HCT116 (cell line): ENCODE results near the gene ZMYND10. TPM values are rescaled to one million over a fixed set of nuclear protein-coding genes. Genes with fewer than 3 reads are reported as not detected.

Experiments used
- ATAC-seq: fragments of 200-7000 bp; cut with Tn5 transposase; 2 replicates; pipeline ENCODE4 v1.9.1; 2020; ENCODE audit warnings: mild to moderate bottlenecking, moderate library complexity
- BruUV-seq: library from RNA; stranded (reverse); fragments of 400-500 nt; replicated peaks from 2 replicates; lab custom pipeline; 2021; lab: Mats Ljungman, UMichigan
- CTCF ChIA-PET: fragments of 300-600 bp; sonication (Branson Sonifier 250); formaldehyde crosslinking; loops from one replicate; lab custom pipeline; 2021; ENCODE audit warnings: antibody characterized with exemption; lab: Charles Lee
- POLR2A ChIA-PET: fragments of 300-600, 350-600 bp; sonication (Branson Sonifier 250); formaldehyde crosslinking; loops from one replicate; lab custom pipeline; 2021; ENCODE audit warnings: antibody characterized with exemption; lab: Charles Lee
- RAD21 ChIA-PET, 2 experiments: fragments of 300-600 bp; sonication (Branson Sonifier 250); formaldehyde crosslinking; loops; one replicate each; lab custom pipeline; 2023; ENCODE audit warnings: low total read pairs in 2 of 2; ENCODE audit not compliant: uncharacterized antibody in 2 of 2, unreplicated experiment in 2 of 2, low non-redundant PET in 1 of 2; lab: Charles Lee
- DNase-seq: peaks from one replicate; pipeline ENCODE4 v3.0.0-alpha.2; 2010; ENCODE audit warnings: low read depth, low spot score
- H2AFZ ChIP-seq: fragments of 200-600 bp; shearing (Covaris generic), sonication (generic); 2 replicates; pipeline ENCODE4 v1.6.1; 2017; ENCODE audit warnings: low read depth, mixed run types, mixed read lengths, antibody characterized with exemption, low read length; ENCODE audit not compliant: poor library complexity, severe bottlenecking
- H3K27ac ChIP-seq: 2 replicates; pipeline ENCODE4 v1.5.1; 2012; ENCODE audit warnings: low read depth, low read length
- H3K27me3 ChIP-seq: fragments of 200-600 bp; sonication (generic); 2 replicates; pipeline ENCODE4 v1.6.1; 2016; ENCODE audit warnings: mixed run types, low read length, mixed read lengths; ENCODE audit not compliant: insufficient read depth
- H3K36me3 ChIP-seq, 2 experiments: fragments of 200-500 bp in 1 of 2; fragments of 200-600 bp in 1 of 2; sonication (Bioruptor generic) in 1 of 2; sonication (generic) in 1 of 2; 2 replicates each; pipeline versions ENCODE4 v1.5.1 to v1.6.1; 2014 to 2016; ENCODE audit warnings: low read length in 2 of 2, inconsistent platforms in 1 of 2, mixed read lengths in 1 of 2, mixed run types in 1 of 2; ENCODE audit not compliant: insufficient read depth in 2 of 2, control insufficient read depth in 1 of 2
- H3K4me1 ChIP-seq, 2 experiments: fragments of 200-600 bp in 1 of 2; sonication (generic) in 1 of 2; 2 replicates each; pipeline versions ENCODE4 v1.5.1 to v1.6.1; 2012 to 2017; ENCODE audit warnings: low read length in 2 of 2, inconsistent platforms in 1 of 2, mild to moderate bottlenecking in 1 of 2, mixed read lengths in 1 of 2, mixed run types in 1 of 2, moderate library complexity in 1 of 2; ENCODE audit not compliant: insufficient read depth in 2 of 2, control insufficient read depth in 1 of 2
- H3K4me2 ChIP-seq: fragments of 200-600 bp; sonication (generic); 2 replicates; pipeline ENCODE4 v1.6.1; 2017; ENCODE audit warnings: mixed run types, low read length, mixed read lengths
- H3K4me3 ChIP-seq, 2 experiments: fragments of 200-600 bp in 1 of 2; sonication (generic) in 1 of 2; replicated peaks in 1 of 2; 2 replicates each; pipeline ENCODE4 v1.5.1; 2011 to 2016; ENCODE audit warnings: low read length in 2 of 2, control low read depth in 1 of 2, low read depth in 1 of 2, mild to moderate bottlenecking in 1 of 2, mixed read lengths in 1 of 2, mixed run types in 1 of 2
- H3K79me2 ChIP-seq: fragments of 200-600 bp; sonication (generic); 2 replicates; pipeline ENCODE4 v1.6.1; 2017; ENCODE audit warnings: mild to moderate bottlenecking, mixed run types, low read length, moderate library complexity, mixed read lengths; ENCODE audit not compliant: insufficient read depth
- H3K9ac ChIP-seq: fragments of 200-600 bp; sonication (generic); 2 replicates; pipeline ENCODE4 v1.6.1; 2016; ENCODE audit warnings: low read length, mixed read lengths
- H3K9me2 ChIP-seq: fragments of 200-600 bp; sonication (generic), shearing (Covaris generic); 2 replicates; pipeline ENCODE4 v1.6.1; 2017; ENCODE audit warnings: mixed run types, mild to moderate bottlenecking, moderate library complexity; ENCODE audit not compliant: insufficient read depth
- H3K9me3 ChIP-seq, 2 experiments: fragments of 200-500 bp in 1 of 2; fragments of 200-600 bp in 1 of 2; sonication (Bioruptor generic) in 1 of 2; sonication (generic) in 1 of 2; 2 replicates each; pipeline ENCODE4 v1.6.1; 2014 to 2017; ENCODE audit warnings: low read length in 2 of 2, mixed read lengths in 2 of 2, inconsistent platforms in 1 of 2, low read depth in 1 of 2, mild to moderate bottlenecking in 1 of 2, mixed run types in 1 of 2, moderate library complexity in 1 of 2; ENCODE audit not compliant: control insufficient read depth in 1 of 2, insufficient read depth in 1 of 2
- H4K20me1 ChIP-seq: fragments of 200-600 bp; sonication (generic), shearing (Covaris generic); 2 replicates; pipeline ENCODE4 v1.6.1; 2017; ENCODE audit warnings: mixed run types, mild to moderate bottlenecking, moderate library complexity; ENCODE audit not compliant: insufficient read depth
- CBX3 ChIP-seq: IDR thresholded peaks from 2 replicates; pipeline ENCODE4 v1.6.1; 2012; ENCODE audit warnings: low read depth
- CTCF ChIP-seq, 3 experiments: fragments of 200-600 bp in 1 of 3; sonication (generic) in 1 of 3; IDR thresholded peaks in 2 of 3; conservative IDR thresholded peaks in 1 of 3; 2 replicates each; pipeline ENCODE4 v1.5.1; 2012 to 2017; ENCODE audit warnings: low read depth in 2 of 3, low read length in 2 of 3, antibody characterized with exemption in 1 of 3, borderline replicate concordance in 1 of 3, control low read depth in 1 of 3, mild to moderate bottlenecking in 1 of 3, mixed read lengths in 1 of 3, mixed run types in 1 of 3, moderate library complexity in 1 of 3; ENCODE audit not compliant: insufficient read depth in 1 of 3
- ELF1 ChIP-seq: IDR thresholded peaks from 2 replicates; pipeline ENCODE4 v1.6.1; 2012; ENCODE audit warnings: low read depth, borderline replicate concordance
- FOSL1 ChIP-seq: IDR thresholded peaks from 2 replicates; pipeline ENCODE4 v1.6.1; 2012; ENCODE audit warnings: low read depth
- JUND ChIP-seq: IDR thresholded peaks from 2 replicates; pipeline ENCODE4 v1.6.1; 2012
- MAX ChIP-seq: IDR thresholded peaks from 2 replicates; pipeline ENCODE4 v1.6.1; 2012
- POLR2AphosphoS5 ChIP-seq: IDR thresholded peaks from 2 replicates; pipeline ENCODE4 v1.6.1; 2011; ENCODE audit warnings: mild to moderate bottlenecking, low read depth, low read length, moderate library complexity
- RAD21 ChIP-seq: IDR thresholded peaks from 2 replicates; pipeline ENCODE4 v1.6.1; 2012; ENCODE audit warnings: low read depth, mild to moderate bottlenecking
- SP1 ChIP-seq: IDR thresholded peaks from 2 replicates; pipeline ENCODE4 v1.6.1; 2012; ENCODE audit warnings: low read depth
- TCF7L2 ChIP-seq: IDR thresholded peaks from 2 replicates; pipeline ENCODE4 v1.7.0; 2011; ENCODE audit warnings: borderline replicate concordance, inconsistent platforms; ENCODE audit not compliant: insufficient read depth, insufficient read length; ENCODE audit errors: extremely low read depth
- YY1 ChIP-seq: IDR thresholded peaks from 2 replicates; pipeline ENCODE4 v1.6.1; 2011; ENCODE audit warnings: low read length, low read depth, moderate library complexity, mild to moderate bottlenecking; ENCODE audit not compliant: insufficient replicate concordance; ENCODE audit errors: extremely low read depth
- intact Hi-C: fragments of 100-400 bp; cut with micrococcal nuclease; formaldehyde crosslinking; loops from 2 replicates; pipeline ENCODE4 v1.10.0; 2022
- total RNA-seq: library from RNA; stranded (reverse); gene quantifications from one replicate; pipeline ENCODE4 v1.2.1, GENCODE V29; 2021; ENCODE audit not compliant: unreplicated experiment

Gene ZMYND10
- total RNA-seq, 1 experiment from 2014 or later: 3.3 TPM

GRCh38 chr3:50322386-50323091, 23.0 kb downstream of the ZMYND10 start, which contains the start of gene HYAL2:
TSS of gene HYAL2 (minus strand) at chr3:50322745. CDS start at chr3:50320489, 2,256 bp downstream.
- Histone ChIP-seq H3K9me3 (no peaks in the 10 kb centered on the region), H3K4me1 (peaks cover 48 to 73% of the 10 kb centered on the region in 2 experiments), H3K9ac (peak within 1 kb of the TSS; percentile 88), H3K27ac (peak within 1 kb of the TSS; percentile 93), H3K27me3 (no peaks in the 10 kb centered on the region), H3K36me3 (peaks cover 9 to 29% of the 10 kb centered on the region in 2 experiments; a peak in 2 of 4 replicates), H3K4me2 (peak within 1 kb of the TSS; percentile 92), H3K4me3 (peak within 1 kb of the TSS; percentile 64 to 92), H3K9me2 (no peaks in the 10 kb centered on the region), H2AFZ (no peak within 1 kb of the TSS), H3K79me2 (peaks cover 58% of the 10 kb centered on the region), H4K20me1 (no peaks in the 10 kb centered on the region)
- TF ChIP-seq YY1 (no peak), FOSL1 (no peak)
- ATAC-seq: no peak
- no TSS peak for BruUV-seq
- RAD21 ChIA-PET: interaction anchor here in 1 of 2 experiments (1.5 kb wide), 1 partner anchor 23 kb away, joined by 4 read pairs; the partner anchor contains the start of genes HYAL3 and NAA80
- no peak for DNase-seq
- intact Hi-C loops: no loop called here
- CTCF ChIA-PET: interaction anchor here (0.8 to 1.2 kb wide), 2 partner anchors 15 to 45 kb away, joined by 3 to 11 read pairs; no protein-coding TSS in a partner anchor
- POLR2A ChIA-PET: interaction anchor here (1.1 to 1.3 kb wide), 2 partner anchors 14 to 23 kb away, joined by 3 to 4 read pairs; partner anchors contain the start of genes HYAL3 and NAA80

- TF ChIP-seq ELF1 (no peak), FOSL1 (no peak), POLR2AphosphoS5 (no peak), JUND (no peak), RAD21 (no peak), SP1 (no peak), TCF7L2 (no peak), CBX3 (no peak), CTCF (IDR thresholded peaks at IDR 0.05 in 2 of 3, conservative IDR thresholded peaks at IDR 0.05 in 1 of 3; ENCODE audit: borderline replicate concordance in 1 of 3, insufficient read depth in 1 of 3, low read depth in 2 of 3, low read length in 2 of 3) (no peak), MAX (no peak)
- H2AFZ ChIP-seq: no peak overlapping the region
- RAD21 ChIA-PET: no interaction called here
Measured at GRCh38 chr3:50322115-50322385, 23.5 kb downstream of the ZMYND10 start.

More at GRCh38 chr3:50322115-50322385, 23.5 kb downstream of the ZMYND10 start:
- ChIA-PET POLR2A (interaction anchor here (1.1 kb wide), 1 partner anchor 22 kb away, joined by 3 read pairs; the partner anchor contains the start of genes HYAL3 and NAA80), CTCF (interaction anchor here (1.0 to 1.4 kb wide), 5 partner anchors 16 to 62 kb away, joined by 3 to 11 read pairs (median 8); partner anchors contain the start of genes HYAL1, HYAL3, IFRD2 and NAA80)
- H3K27ac ChIP-seq: peak overlapping the region; percentile 93
- peak overlapping the region; percentile 92 for H3K4me2 ChIP-seq
- H3K9me2 ChIP-seq: no peaks in the 10 kb centered on the region
- DNase-seq: no peak
- H3K4me1 ChIP-seq: peaks cover 51 to 76% of the 10 kb centered on the region in 2 experiments
- H3K27me3 ChIP-seq: no peaks in the 10 kb centered on the region
- no TSS peak for BruUV-seq
- no peaks in the 10 kb centered on the region for H4K20me1 ChIP-seq
- no peaks in the 10 kb centered on the region for H3K9me3 ChIP-seq
- intact Hi-C loops: no loop called here
- ATAC-seq: no peak
- peak overlapping the region; percentile 88 for H3K9ac ChIP-seq
- peaks cover 53% of the 10 kb centered on the region for H3K79me2 ChIP-seq
- H3K36me3 ChIP-seq: peaks cover 9 to 29% of the 10 kb centered on the region in 2 experiments; a peak in 2 of 4 replicates
- peak overlapping the region; percentile 64 to 92 for H3K4me3 ChIP-seq
